Stimulated activated CD4-positive, alpha-beta T cell treated with anti-CD3 and anti-CD28 coated beads, Interleukin-4, amount 100 ng/mL, for 24 hours (primary cell): ENCODE data around the gene SERTAD4.

Source experiments
- DNase-seq: peaks from one replicate; pipeline ENCODE4 v3.0.0-alpha.2; 2020

SERTAD4 gene

GRCh38 chr1:210233495-210234328 lies 1.1 kb downstream of the SERTAD4 start:
- no peak for DNase-seq

GRCh38 chr1:210234329-210234757 lies 1.7 kb downstream of the SERTAD4 start:
- no peak for DNase-seq

- no peak for DNase-seq
Measured at GRCh38 chr1:210235363-210236053, 2.9 kb downstream of the SERTAD4 start.

GRCh38 chr1:210236386-210236839 lies 3.8 kb downstream of the SERTAD4 start:
- DNase-seq, result no peak

GRCh38 chr1:210236840-210237409 lies 4.3 kb downstream of the SERTAD4 start:
- no peak for DNase-seq

- no peak for DNase-seq
Measured at GRCh38 chr1:210237479-210237878, 4.9 kb downstream of the SERTAD4 start.

GRCh38 chr1:210237981-210238380 lies 5.4 kb downstream of the SERTAD4 start:
- no peak for DNase-seq

GRCh38 chr1:210239349-210240111 lies 6.9 kb downstream of the SERTAD4 start:
- no peak for DNase-seq

GRCh38 chr1:210241121-210241520 lies 8.5 kb downstream of the SERTAD4 start:
- no peak for DNase-seq

GRCh38 chr1:210244746-210245367 lies 12.3 kb downstream of the SERTAD4 start:
- DNase-seq, result no peak

GRCh38 chr1:210246447-210246846 lies 13.9 kb downstream of the SERTAD4 start:
- DNase-seq, result no peak

GRCh38 chr1:210248341-210248740 lies 15.7 kb downstream of the SERTAD4 start:
- no peak for DNase-seq

GRCh38 chr1:210250665-210250997 lies 18.0 kb downstream of the SERTAD4 start:
- no peak for DNase-seq

GRCh38 chr1:210250998-210251679 lies 18.5 kb downstream of the SERTAD4 start:
- no peak for DNase-seq

- no peak for DNase-seq
Measured at GRCh38 chr1:210251680-210252490, 19.3 kb downstream of the SERTAD4 start.

- no peak for DNase-seq
Measured at GRCh38 chr1:210252621-210253051, 20.0 kb downstream of the SERTAD4 start.

- no peak for DNase-seq
Measured at GRCh38 chr1:210254298-210254697, 21.7 kb downstream of the SERTAD4 start.

GRCh38 chr1:210257698-210258529 lies 25.3 kb downstream of the SERTAD4 start:
- DNase-seq, result no peak

GRCh38 chr1:210259561-210259960 lies 27.0 kb downstream of the SERTAD4 start:
- DNase-seq, result no peak

- DNase-seq, result no peak
Measured at GRCh38 chr1:210260096-210260495, 27.5 kb downstream of the SERTAD4 start.
